Sigmoid colon (tissue), 7 donors: ENCODE results near the gene ZNF490. TPM values are rescaled to one million over a fixed set of nuclear protein-coding genes. Genes with fewer than 3 reads are reported as not detected.
A peak's percentile ranks its signal among the peaks of the same experiment; 100 is the strongest.

ENCODE experiments used
- DNase-seq: peaks from one replicate; pipeline ENCODE4 v3.0.0-alpha.2; 2019
- H3K27ac ChIP-seq, 4 donors: fragments of 200-600 bp; sonication (generic); one replicate each; pipeline ENCODE4 v1.5.1; 2016 to 2019; ENCODE audit warnings: mild to moderate bottlenecking in 1 of 4
- H3K27me3 ChIP-seq, 3 donors: fragments of 200-600 bp; sonication (generic); one replicate each; pipeline ENCODE4 v1.5.1; 2019; ENCODE audit warnings: mild to moderate bottlenecking in 1 of 3
- H3K36me3 ChIP-seq, 4 donors: fragments of 200-600 bp; sonication (generic); one replicate each; pipeline ENCODE4 v1.5.1; 2016 to 2019
- H3K4me1 ChIP-seq, 4 donors: fragments of 200-600 bp; sonication (generic); one replicate each; pipeline ENCODE4 v1.5.1; 2017 to 2019
- H3K4me3 ChIP-seq, 4 donors: fragments of 200-600 bp; sonication (generic); one replicate each; pipeline ENCODE4 v1.5.1; 2017 to 2019; ENCODE audit warnings: mild to moderate bottlenecking in 2 of 4, moderate library complexity in 1 of 4
- H3K9me3 ChIP-seq, 4 donors: fragments of 200-600 bp in 3 of 4; sonication (generic) in 3 of 4; one replicate each; pipeline versions ENCODE4 v1.5.1 to v1.6.1; 2013 to 2019
- EP300 ChIP-seq, 4 donors: sonication (generic); formaldehyde crosslinking; IDR thresholded peaks; one replicate each; pipeline ENCODE4 v1.6.1; 2017; ENCODE audit warnings: antibody characterized with exemption in 4 of 4
- POLR2A ChIP-seq, 2 donors: fragments of 450-650 bp; IDR thresholded peaks; one replicate each; pipeline ENCODE4 v1.6.1; 2016; ENCODE audit warnings: antibody characterized with exemption in 2 of 2, mild to moderate bottlenecking in 2 of 2, moderate library complexity in 2 of 2
- POLR2AphosphoS5 ChIP-seq, 4 donors: sonication (generic); formaldehyde crosslinking; IDR thresholded peaks; one replicate each; pipeline ENCODE4 v1.6.1; 2017; ENCODE audit warnings: antibody characterized with exemption in 4 of 4
- WGBS, 2 donors: extraction: QIAGEN DNeasy Blood & Tissue Kit; methylation state at CpG; one replicate each; pipeline ENCODE4 v1.1.7; 2013; 5-methylcytosine and 5-hydroxymethylcytosine counted together
- intact Hi-C: fragments of 100-400 bp; cut with DNase I; formaldehyde crosslinking; loops from one replicate; pipeline ENCODE4 v1.15.1; 2023
- polyA plus RNA-seq, 3 donors: library from polyadenylated mRNA; stranded (reverse); fragments of 200-250 nt; gene quantifications; one replicate each; pipeline ENCODE4 v1.2.3, GENCODE V29; 2013
- total RNA-seq, 4 donors: library from RNA; depleted of rRNA; stranded (reverse); fragments of >200 nt; gene quantifications; one replicate each; pipeline ENCODE4 v1.1.0, GENCODE V29; 2016
- TF ChIP-seq, protein P1 (sequence below), 4 experiments: fragments of 450-650 bp in 3 of 4; fragments of 200-600 bp in 1 of 4; IDR thresholded peaks; one replicate each; pipeline ENCODE4 v1.5.1; 2016 to 2019; ENCODE audit warnings: antibody characterized with exemption in 4 of 4, mild to moderate bottlenecking in 3 of 4, moderate library complexity in 2 of 4
- donor health status: healthy with polysubstance abuse.
- donor health status: Bipolar disorder and iron deficiency.
- donor health status: healthy.

Gene ZNF490
- total and polyA plus RNA-seq, 7 donors, result 1.6 to 7.8 (median 4.3) TPM; not detected in 1

DNA sequence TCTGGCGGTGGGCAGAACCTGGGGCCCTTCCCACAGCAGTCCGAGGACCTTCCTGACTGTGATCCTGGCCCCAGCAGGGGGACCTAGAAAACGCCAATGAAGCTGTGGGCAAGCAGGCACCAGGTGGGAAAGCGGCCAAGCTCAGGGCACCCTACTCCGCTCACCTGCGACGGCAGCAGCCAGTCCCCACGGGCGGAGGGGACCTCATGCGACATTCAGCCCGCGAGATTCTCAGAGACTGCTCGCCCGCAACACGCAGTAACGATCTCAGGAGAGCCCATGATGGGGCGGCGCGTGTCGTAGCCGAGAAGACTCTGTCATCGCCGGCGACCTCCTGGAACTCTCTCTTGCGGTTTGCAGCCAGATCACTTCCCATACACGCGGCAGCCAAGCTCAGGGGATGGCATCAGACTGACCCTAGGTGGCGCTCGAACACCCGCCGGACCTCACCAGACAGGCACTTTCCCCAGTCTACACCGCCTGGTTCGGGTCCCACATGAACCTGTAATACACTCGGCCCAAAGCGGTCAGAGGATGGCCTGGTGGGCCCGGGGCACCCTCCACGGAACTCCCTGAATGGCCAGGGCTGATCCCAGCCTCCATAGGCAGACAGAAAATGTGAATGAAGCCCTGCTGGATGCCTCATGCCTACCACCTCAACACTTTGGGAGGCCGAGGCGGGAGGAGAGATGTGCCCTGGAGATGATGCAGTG lies 29.4 kb upstream of the ZNF490 start:
- no peaks in the 10 kb centered on the region for H3K27me3 ChIP-seq
- peak; percentile 88 for DNase-seq
- peaks cover 0 to 12% (median 11%) of the 10 kb centered on the region in 4 donors for H3K4me1 ChIP-seq
- TF ChIP-seq POLR2AphosphoS5 (IDR thresholded peaks at IDR 0.05), result peak in 1 of 4 donors; percentile 10
- TF ChIP-seq, protein P1, sequence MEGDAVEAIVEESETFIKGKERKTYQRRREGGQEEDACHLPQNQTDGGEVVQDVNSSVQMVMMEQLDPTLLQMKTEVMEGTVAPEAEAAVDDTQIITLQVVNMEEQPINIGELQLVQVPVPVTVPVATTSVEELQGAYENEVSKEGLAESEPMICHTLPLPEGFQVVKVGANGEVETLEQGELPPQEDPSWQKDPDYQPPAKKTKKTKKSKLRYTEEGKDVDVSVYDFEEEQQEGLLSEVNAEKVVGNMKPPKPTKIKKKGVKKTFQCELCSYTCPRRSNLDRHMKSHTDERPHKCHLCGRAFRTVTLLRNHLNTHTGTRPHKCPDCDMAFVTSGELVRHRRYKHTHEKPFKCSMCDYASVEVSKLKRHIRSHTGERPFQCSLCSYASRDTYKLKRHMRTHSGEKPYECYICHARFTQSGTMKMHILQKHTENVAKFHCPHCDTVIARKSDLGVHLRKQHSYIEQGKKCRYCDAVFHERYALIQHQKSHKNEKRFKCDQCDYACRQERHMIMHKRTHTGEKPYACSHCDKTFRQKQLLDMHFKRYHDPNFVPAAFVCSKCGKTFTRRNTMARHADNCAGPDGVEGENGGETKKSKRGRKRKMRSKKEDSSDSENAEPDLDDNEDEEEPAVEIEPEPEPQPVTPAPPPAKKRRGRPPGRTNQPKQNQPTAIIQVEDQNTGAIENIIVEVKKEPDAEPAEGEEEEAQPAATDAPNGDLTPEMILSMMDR (IDR thresholded peaks at IDR 0.05), result peak; percentile 57 to 80 (median 64)
- TF ChIP-seq EP300 (IDR thresholded peaks at IDR 0.05), result no peak
- H3K4me3 ChIP-seq, result peak overlapping the region in 3 of 4 donors; percentile 18 to 37 (median 30)
- no peaks in the 10 kb centered on the region for H3K36me3 ChIP-seq
- H3K9me3 ChIP-seq, result no peaks in the 10 kb centered on the region
- H3K27ac ChIP-seq, result no peak overlapping the region
- WGBS, 2 donors, result 10% methylated on average over 39 of the region's 39 CpGs
- intact Hi-C loops, result no loop called here

DNA sequence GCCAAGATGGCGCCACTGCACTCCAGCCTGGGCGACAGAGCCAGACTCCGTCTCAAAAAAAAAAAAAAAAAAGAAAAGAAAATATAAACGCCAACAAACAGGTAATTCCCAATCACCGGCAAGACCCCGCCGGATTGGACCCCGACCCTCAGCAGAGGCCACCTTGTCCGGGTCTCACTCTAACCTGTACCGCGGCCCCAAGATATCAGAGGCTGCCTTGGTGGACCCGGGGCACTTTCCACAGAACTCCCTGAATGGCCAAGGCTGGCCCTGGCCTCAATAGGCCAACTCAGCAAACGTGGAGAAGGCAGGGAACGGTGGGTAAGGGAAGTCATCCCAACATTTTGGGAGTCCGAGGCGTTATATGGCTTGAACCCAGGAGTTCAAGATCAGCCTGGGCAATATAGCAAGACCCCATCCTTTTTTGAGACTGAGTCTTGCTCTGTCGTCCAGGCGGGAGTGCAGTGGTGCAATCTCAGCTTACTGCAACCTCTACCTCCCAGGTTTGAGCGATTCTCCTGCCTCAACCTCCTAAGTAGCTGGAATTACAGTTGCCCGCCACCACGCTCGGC lies 28.1 kb upstream of the ZNF490 start:
- WGBS, 2 donors, result 94 to 97% methylated on average over 22 of the region's 22 CpGs
- H3K4me3 ChIP-seq, result no peak overlapping the region
- H3K27me3 ChIP-seq, result no peaks in the 10 kb centered on the region
- TF ChIP-seq, protein P1 (IDR thresholded peaks at IDR 0.05), result no peak
- TF ChIP-seq POLR2AphosphoS5 (IDR thresholded peaks at IDR 0.05), result peak in 2 of 4 donors; percentile 5 to 8
- H3K27ac ChIP-seq, result no peak overlapping the region
- H3K9me3 ChIP-seq, result no peaks in the 10 kb centered on the region
- no peaks in the 10 kb centered on the region for H3K36me3 ChIP-seq
- intact Hi-C loops, result no loop called here
- H3K4me1 ChIP-seq, result peaks cover 0 to 12% (median 11%) of the 10 kb centered on the region in 4 donors
- no peak for DNase-seq

DNA sequence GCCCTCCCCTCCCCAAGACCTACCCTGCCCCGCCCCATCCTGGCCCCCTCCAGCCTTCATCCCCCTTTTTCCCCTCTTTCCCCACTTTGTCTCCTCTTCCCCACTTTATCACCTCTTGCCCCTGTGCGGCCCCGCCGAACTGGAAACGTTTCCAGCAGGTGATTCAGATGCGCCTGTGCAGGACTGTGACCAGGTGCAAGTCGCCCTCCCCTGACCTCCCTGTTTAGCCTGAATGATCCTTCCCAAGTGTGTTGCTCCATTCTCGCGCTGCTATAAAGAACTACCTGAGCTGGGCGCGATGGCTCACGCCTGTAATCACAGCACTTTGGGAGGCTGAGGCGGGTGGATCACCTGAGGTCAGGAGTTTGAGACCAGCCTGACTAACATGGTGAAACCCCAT lies 26.0 kb upstream of the ZNF490 start:
- peaks cover 0 to 3% (median 0%) of the 10 kb centered on the region in 4 donors for H3K36me3 ChIP-seq
- H3K9me3 ChIP-seq, result no peaks in the 10 kb centered on the region
- DNase-seq, result no peak
- no peak for TF ChIP-seq POLR2A (IDR thresholded peaks at IDR 0.05)
- TF ChIP-seq POLR2AphosphoS5 (IDR thresholded peaks at IDR 0.05), result no peak
- TF ChIP-seq, protein P1 (IDR thresholded peaks at IDR 0.05), result no peak
- TF ChIP-seq EP300 (IDR thresholded peaks at IDR 0.05), result no peak
- peaks cover 0 to 12% (median 11%) of the 10 kb centered on the region in 4 donors for H3K4me1 ChIP-seq
- no peak overlapping the region for H3K4me3 ChIP-seq
- 35 to 81% methylated on average over 13 of the region's 13 CpGs for WGBS, 2 donors
- no peaks in the 10 kb centered on the region for H3K27me3 ChIP-seq
- H3K27ac ChIP-seq, result no peak overlapping the region
- intact Hi-C loops, result no loop called here

GRCh38 chr19:12629215-12629614 lies 18.6 kb upstream of the ZNF490 start:
- TF ChIP-seq POLR2A (IDR thresholded peaks at IDR 0.05), result no peak
- TF ChIP-seq, protein P1 (IDR thresholded peaks at IDR 0.05), result no peak
- no peak for TF ChIP-seq EP300 (IDR thresholded peaks at IDR 0.05)
- TF ChIP-seq POLR2AphosphoS5 (IDR thresholded peaks at IDR 0.05), result no peak
- H3K27ac ChIP-seq, result no peak overlapping the region
- no peak overlapping the region for H3K4me3 ChIP-seq
- peaks cover 44 to 69% (median 51%) of the 10 kb centered on the region in 4 donors for H3K36me3 ChIP-seq
- 91 to 95% methylated on average over 7 of the region's 7 CpGs for WGBS, 2 donors
- intact Hi-C loops, result no loop called here
- no peaks in the 10 kb centered on the region for H3K27me3 ChIP-seq
- no peak for DNase-seq
- peaks cover 0 to 17% (median 6%) of the 10 kb centered on the region in 4 donors for H3K9me3 ChIP-seq
- H3K4me1 ChIP-seq, result no peaks in the 10 kb centered on the region
